ENCODE data around the gene TMEM182.

- TF ChIP-seq CTCF (IDR thresholded peaks at IDR 0.05) (no peak), POLR2A (IDR thresholded peaks at IDR 0.05) (no peak)
Observed at GRCh38 chr2:102788885-102789260, 27.0 kb downstream of the TMEM182 start.
